Astrocyte of the spinal cord (primary cell): ENCODE measurements around the gene HEBP2.

Source experiments
- DNase-seq: peaks from one replicate; pipeline ENCODE4 v3.0.0; 2011; ENCODE audit warnings: low read depth, low spot score
- H3K4me3 ChIP-seq: 2 replicates; pipeline ENCODE4 v1.5.1; 2011; ENCODE audit warnings: low read depth, mild to moderate bottlenecking, low read length, moderate library complexity
- in situ Hi-C: cut with HindIII; loops from 2 replicates; pipeline ENCODE4 v1.10.0; 2017; ENCODE audit warnings: low sequenced_read_pairs
- TF ChIP-seq, protein P1 (sequence below): IDR thresholded peaks from 2 replicates; pipeline ENCODE4 v1.5.1; 2012; ENCODE audit warnings: low read depth, mild to moderate bottlenecking, low read length, inconsistent platforms

HEBP2 gene

DNA sequence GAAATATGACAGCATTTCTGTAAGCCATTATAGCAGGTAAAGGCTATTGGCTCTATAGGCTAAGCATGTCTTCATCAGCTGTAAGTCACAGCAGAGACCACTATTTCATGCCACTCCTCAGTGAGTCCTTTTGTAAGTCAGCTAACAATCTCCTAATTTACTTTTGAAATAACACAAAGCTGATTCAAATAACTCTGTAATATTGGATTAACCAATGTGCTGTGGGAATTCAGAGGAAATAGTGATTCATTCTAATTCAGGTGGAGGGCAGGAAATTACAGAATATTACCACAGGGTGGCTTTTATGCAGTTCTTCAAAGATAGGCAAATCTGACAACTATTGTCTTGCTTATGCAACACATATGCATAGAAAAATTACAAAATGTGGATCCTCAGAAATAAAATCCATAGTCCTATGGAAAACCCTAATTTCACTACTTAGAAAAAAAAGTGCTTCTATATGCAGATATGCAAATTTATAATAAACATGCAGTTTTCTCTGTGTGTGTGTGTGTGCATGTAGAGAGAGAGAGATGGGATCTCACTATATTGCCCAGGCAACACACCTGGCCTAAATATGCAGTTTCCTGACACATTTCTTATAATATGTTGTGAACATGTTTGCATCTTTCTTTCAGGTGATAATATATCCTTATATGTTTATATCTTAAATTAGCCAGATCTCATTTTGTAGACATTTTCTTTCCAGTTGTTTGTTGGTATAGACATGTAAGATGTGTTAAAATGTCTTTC, 31.1 kb upstream of the HEBP2 start:
- TF ChIP-seq, protein P1, sequence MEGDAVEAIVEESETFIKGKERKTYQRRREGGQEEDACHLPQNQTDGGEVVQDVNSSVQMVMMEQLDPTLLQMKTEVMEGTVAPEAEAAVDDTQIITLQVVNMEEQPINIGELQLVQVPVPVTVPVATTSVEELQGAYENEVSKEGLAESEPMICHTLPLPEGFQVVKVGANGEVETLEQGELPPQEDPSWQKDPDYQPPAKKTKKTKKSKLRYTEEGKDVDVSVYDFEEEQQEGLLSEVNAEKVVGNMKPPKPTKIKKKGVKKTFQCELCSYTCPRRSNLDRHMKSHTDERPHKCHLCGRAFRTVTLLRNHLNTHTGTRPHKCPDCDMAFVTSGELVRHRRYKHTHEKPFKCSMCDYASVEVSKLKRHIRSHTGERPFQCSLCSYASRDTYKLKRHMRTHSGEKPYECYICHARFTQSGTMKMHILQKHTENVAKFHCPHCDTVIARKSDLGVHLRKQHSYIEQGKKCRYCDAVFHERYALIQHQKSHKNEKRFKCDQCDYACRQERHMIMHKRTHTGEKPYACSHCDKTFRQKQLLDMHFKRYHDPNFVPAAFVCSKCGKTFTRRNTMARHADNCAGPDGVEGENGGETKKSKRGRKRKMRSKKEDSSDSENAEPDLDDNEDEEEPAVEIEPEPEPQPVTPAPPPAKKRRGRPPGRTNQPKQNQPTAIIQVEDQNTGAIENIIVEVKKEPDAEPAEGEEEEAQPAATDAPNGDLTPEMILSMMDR = no peak
- in situ Hi-C loops = no loop called here
- no peak overlapping the region for H3K4me3 ChIP-seq
- DNase-seq = peak; percentile 36

DNA sequence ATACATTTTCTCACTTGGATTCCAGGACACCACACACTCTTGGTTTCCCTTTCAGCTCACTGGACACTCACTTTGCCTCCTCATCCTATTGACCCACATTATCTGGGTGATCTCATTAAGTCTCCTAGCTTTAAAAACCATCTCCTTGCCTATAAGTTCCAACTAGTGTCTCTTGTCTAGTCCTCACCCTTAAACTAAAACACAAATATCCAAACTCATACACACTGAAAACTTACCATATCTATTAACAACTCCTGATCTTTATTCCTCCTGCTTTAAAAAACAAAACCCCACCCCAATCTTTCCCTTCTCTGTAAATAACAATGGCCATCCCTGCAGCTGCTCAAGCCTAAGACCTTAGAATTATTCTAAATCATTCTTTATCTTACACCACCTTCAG, 29.8 kb upstream of the HEBP2 start:
- in situ Hi-C loops = no loop called here
- no peak overlapping the region for H3K4me3 ChIP-seq
- DNase-seq = no peak
- TF ChIP-seq, protein P1 = no peak

DNA sequence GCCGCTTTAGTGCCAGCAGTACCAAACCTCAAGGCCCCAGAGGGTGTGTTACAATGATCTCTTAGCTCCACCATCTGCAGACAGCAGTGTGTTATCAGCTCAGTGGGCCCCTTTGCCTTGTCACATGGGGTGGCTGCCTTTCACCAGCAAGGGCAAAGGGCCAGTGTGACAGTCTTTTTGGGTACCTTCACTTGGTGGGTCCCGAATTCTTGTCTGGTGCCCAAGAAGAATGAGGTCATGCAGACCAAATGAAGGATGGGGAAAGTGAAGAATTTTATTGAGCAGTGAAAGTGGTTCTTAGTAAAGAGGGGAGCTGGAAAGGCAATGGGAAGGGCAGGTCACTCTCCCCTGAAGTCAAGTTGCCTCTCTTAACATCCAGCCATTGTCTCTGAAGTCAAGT, 29.2 kb upstream of the HEBP2 start:
- in situ Hi-C loops = no loop called here
- DNase-seq = no peak
- no peak overlapping the region for H3K4me3 ChIP-seq
- TF ChIP-seq, protein P1 = no peak

DNA sequence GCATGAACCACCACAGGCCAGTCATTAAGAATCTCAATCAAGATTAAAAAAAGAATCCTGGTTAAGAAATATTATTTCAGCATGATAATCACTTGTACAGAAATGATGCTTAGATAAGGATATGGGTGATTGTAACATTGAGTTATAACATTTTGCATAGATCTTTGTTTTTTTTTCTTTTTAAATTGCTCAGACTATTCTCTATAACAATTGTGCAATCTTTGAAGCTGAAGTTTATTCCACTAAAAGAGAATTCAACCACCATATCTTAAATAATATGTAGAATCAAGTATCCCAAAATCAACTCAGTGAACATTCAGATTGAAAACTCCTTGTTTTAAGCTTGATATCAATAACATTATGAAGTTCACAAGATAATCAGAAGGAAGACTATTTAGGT, 27.0 kb upstream of the HEBP2 start:
- TF ChIP-seq, protein P1 = no peak
- no peak for DNase-seq
- no peak overlapping the region for H3K4me3 ChIP-seq
- in situ Hi-C loops = no loop called here

DNA sequence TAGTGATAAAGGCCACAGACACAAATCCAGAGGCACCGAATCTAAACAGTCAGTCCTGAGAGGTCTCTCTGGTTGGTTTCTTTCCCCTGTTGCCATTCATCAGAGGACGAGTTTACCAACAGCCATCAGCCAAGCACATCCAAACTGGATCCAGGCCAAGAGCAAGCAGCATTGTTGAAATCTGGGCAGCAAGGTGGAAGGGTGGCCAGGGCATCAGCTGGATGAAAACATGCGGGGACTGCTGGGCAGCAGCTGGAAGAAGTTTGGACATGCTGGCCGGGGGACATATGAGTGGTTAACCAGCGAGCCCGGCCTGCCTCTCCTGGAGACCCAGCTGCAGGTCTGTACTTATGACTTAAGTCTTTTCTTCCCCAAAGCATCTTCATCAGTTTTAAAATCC, 26.2 kb upstream of the HEBP2 start, which contains the start of gene SMIM28:
SMIM28 (plus strand) TSS at position 62 of the 400 bp plus-strand sequence; CDS start at position 230, 168 bp downstream.
- in situ Hi-C loops = no loop called here
- TF ChIP-seq, protein P1 = no peak
- H3K4me3 ChIP-seq = no peak within 1 kb of the TSS
- no peak for DNase-seq

DNA sequence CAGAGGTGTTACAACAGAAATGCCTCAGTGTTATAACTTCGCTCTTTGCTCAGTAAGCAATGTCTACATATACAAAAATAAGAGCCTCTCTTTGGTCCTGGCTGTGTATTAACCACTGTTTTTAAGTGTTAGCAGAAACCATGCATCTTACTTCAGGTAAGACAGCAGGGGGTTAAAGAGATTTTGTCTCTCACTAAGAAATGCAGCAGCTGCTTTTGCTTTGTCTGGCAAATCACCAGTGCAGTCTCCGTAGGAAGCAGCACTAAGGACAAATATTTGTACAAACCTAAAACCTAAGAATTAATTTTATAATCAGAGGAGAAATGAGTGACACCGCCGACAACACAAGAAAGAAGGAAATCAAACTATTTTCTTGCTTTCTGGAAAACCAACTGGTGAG, 25.6 kb upstream of the HEBP2 start:
- TF ChIP-seq, protein P1 = no peak
- no peak overlapping the region for H3K4me3 ChIP-seq
- in situ Hi-C loops = no loop called here
- no peak for DNase-seq
